AG09319 (cell line): ENCODE results near the gene ST6GALNAC3.

Experiments
- DNase-seq: peaks from one replicate; pipeline ENCODE4 v3.0.0-alpha.2; 2010; ENCODE audit warnings: low read depth; ENCODE audit errors: extremely low read depth
- TF ChIP-seq, protein P1 (sequence below): IDR thresholded peaks from 2 replicates; pipeline ENCODE4 v1.5.1; 2011; ENCODE audit warnings: low read depth, mild to moderate bottlenecking, inconsistent platforms, low read length, moderate library complexity

The ST6GALNAC3 gene

DNA sequence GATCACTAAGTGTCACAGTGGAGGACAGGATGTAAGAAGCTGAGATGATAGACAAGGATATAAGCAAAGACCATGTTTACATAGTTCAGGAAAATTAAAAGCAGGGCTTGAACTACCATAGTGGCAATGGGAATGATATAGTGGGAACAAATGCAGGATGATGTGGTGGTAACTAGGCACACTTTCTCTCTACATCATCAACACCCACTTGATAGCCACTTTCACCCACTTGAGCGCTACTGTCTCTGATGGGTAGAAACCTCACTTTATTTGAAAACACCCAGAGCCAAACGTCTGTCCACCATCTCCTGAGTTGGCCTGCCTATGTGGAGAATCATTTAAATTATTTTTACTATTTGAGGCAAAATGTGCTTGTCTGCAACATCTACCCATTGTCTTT, 487.7 kb downstream of the ST6GALNAC3 start:
- no peak for DNase-seq
- TF ChIP-seq, protein P1, sequence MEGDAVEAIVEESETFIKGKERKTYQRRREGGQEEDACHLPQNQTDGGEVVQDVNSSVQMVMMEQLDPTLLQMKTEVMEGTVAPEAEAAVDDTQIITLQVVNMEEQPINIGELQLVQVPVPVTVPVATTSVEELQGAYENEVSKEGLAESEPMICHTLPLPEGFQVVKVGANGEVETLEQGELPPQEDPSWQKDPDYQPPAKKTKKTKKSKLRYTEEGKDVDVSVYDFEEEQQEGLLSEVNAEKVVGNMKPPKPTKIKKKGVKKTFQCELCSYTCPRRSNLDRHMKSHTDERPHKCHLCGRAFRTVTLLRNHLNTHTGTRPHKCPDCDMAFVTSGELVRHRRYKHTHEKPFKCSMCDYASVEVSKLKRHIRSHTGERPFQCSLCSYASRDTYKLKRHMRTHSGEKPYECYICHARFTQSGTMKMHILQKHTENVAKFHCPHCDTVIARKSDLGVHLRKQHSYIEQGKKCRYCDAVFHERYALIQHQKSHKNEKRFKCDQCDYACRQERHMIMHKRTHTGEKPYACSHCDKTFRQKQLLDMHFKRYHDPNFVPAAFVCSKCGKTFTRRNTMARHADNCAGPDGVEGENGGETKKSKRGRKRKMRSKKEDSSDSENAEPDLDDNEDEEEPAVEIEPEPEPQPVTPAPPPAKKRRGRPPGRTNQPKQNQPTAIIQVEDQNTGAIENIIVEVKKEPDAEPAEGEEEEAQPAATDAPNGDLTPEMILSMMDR = no peak

DNA sequence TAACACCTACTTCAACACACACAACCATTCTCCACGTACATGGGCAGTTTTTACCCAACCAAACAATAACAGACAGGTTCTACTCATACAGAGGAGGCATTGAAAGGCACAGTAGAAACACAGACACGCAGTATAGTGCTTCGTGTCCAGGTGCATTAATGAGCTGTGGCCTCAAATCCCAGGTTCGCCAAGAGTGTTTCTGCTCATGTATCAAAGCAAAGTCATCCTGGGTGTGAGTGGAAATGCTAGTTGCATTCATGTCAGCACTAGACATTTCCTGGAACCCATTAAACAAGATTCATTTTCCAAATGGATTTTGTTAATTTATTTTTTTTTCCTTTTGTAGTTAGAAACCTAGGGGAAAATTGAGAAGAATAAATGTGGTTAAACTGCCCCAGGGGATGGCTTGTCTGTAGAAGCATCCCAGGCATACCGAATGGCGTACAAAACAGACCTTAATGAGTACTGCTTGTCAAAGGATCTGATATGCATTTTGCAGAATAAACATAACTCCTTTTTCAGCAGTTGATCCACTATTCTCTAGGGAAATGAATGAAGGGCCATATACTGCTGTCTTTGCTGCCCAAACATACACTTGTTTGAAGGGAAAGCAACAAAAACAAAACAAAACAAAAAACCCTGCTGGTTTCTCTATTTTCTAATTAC, 494.2 kb downstream of the ST6GALNAC3 start:
- DNase-seq = no peak
- TF ChIP-seq, protein P1 = no peak

DNA sequence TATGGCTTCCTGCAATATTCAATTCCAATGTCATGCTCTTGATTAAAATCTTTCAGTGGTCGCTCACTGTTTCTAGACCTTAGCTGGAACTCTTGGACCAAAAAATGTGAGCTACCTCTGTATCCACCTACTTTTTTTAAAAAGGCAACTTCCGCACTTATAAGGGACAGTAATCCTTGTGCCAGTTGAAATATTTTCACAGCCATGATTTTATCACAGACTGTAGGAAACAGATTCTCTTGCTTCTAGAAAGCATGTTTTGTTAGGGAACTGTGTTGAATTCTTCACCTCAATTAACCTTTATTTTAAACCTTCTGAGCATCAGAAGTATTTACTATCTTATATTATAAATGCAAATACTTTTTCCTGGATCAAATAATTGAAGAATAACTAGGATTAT, 496.7 kb downstream of the ST6GALNAC3 start:
- DNase-seq = no peak
- TF ChIP-seq, protein P1 = no peak

DNA sequence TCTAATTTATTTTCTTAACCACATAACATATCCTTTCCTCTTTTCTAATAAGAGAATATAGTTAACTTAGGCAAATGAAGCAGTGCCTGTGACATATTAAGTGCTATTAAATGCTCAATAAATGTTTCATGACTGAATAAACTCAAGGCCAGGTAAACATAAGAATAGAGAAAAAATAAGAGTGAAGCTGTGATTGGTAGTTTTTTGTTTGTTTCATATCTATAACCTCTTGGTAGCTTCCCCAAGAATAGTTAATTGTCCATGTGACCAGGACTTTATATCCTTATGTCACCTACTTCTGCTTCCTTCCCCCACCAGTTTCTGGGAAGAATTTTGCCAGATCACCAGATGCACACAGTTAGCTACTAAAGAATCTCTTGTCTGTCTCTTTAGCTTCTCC, 497.7 kb downstream of the ST6GALNAC3 start:
- DNase-seq = no peak

DNA sequence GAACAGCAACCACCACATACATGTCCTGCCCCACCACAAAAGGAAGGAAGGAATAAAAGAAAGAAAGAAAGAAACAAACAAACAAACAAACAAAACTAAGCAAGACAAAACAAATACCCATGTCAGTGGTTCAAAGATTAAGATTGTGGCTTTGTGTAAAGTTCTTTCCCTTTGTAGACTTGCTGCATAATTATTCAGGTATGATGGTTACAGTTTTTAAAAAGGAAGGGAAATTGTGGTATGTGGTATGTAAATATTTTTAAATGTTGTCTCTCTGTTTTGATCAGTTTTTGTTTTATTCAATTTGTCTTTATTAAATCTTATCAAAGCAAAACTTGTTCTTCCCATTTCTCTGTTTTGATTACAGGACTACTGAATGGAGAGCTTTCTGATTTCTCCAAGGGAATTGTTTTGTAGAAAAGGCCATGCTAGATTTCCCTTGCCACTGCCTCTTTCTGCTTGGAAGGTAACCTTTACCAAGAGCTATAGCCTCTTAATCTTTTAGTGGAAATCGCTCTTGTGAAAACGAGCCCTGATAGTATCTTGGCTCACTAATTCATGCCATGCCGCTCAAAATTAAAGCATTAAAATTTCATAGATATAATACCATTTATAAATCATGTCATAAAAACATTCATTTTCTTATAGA, 502.5 kb downstream of the ST6GALNAC3 start:
- DNase-seq = no peak
- TF ChIP-seq, protein P1 = no peak

More for the DNA sequence above, 497.7 kb downstream of the ST6GALNAC3 start:
- TF ChIP-seq, protein P1 = no peak

DNA sequence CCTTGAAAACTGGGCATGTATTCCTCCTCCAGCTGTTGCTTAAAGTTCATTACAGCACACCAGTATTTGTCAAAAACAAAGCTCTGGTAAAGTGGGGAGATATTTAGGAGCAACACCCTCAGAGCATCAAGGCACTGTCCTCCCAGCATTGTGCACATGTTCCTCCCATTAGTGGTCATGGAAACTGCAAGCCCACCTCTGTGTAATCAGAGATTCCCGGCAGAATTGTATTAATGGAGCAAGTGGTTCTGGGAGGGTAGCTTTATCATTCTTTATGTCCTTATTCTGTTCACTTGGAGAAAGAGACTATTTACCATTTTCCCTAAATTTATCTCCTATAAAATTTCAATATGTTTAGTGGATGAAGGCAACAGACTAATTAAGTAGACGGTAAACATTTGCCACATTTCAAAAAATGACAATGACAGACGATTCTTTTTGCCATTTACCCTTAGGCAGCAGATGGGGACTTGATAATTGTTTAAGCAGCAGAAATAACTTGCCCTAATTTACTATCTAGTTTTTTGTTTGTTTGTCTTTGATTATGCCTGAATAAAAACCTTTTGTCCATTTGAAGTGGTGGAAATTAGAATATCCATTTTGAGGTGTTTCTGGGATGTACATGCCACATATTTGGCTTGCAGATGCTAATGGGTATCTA, 503.1 kb downstream of the ST6GALNAC3 start:
- DNase-seq = no peak
- TF ChIP-seq, protein P1 = no peak

DNA sequence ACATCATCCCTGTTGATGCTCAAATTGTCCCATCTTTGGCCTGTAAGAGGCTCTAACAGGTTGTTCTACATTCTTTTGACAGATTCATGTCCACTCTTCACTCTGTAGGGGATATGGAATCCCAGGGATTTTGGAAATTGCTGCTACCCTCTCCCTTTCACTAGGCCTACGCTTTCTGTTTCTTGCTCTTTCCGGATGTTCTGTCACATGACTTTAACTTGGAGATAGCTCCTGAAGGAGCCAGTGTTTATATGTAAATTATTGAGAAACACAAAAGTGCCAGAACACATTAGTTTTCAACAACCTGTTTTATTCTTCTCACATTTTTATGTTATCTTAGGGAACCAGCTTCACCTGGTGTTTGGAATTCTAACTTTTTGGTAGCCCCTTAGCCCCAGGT, 505.7 kb downstream of the ST6GALNAC3 start:
- TF ChIP-seq, protein P1 = no peak
- DNase-seq = no peak
